Bronchus fibroblast of lung (primary cell): ENCODE data around the gene C3orf85. TPM values are rescaled to one million over a fixed set of nuclear protein-coding genes. Genes with fewer than 3 reads are reported as not detected.

Source experiments
- total RNA-seq: library from RNA; depleted of rRNA; stranded (reverse); fragments of >200 nt; gene quantifications from 2 replicates; pipeline ENCODE4 v1.2.3, GENCODE V29; 2015

Gene C3orf85
- not detected in 2 replicates for total RNA-seq

GRCh38 chr3:109136523-109136922 is at the start of gene C3orf85:
Gene C3orf85, plus strand, starts transcription at chr3:109136719. Its CDS starts 129 bp downstream, at chr3:109136848.

GRCh38 chr3:109117939-109118338 is 18.6 kb upstream of the C3orf85 start, which contains the start of gene MORC1:
Gene MORC1, minus strand, starts transcription at chr3:109118134. Its CDS starts 75 bp downstream, at chr3:109118059.

Other genes with a start within 250 kb of the C3orf85 start
- not detected in 2 replicates for gene GUCA1C, start 182.8 kb upstream of the C3orf85 start, total RNA-seq
- not detected in 2 replicates for gene MORC1, start 18.6 kb upstream of the C3orf85 start, total RNA-seq
- not detected in 2 replicates for gene DPPA2, start 179.8 kb downstream of the C3orf85 start, total RNA-seq
- 0.67 and 1.2 TPM in 2 replicates for gene DPPA4, start 200.8 kb downstream of the C3orf85 start, total RNA-seq